ENCODE results near the gene LPIN1. TPM values are rescaled to one million over a fixed set of nuclear protein-coding genes. Genes with fewer than 3 reads are reported as not detected.

The LPIN1 gene
- total RNA-seq, 3 donors from 2014 or later = 78.6 to 106 (median 82.6) TPM

GRCh38 chr2:11699686-11700670, 46.5 kb upstream of the LPIN1 start:
- no peaks in the 10 kb centered on the region for H3K36me3 ChIP-seq
- H3K9me3 ChIP-seq = no peaks in the 10 kb centered on the region
- no peak for DNase-seq (ENCODE audit: low spot score in 2 of 2)
- TF ChIP-seq CTCF (IDR thresholded peaks at IDR 0.05) (no peak), POLR2A (IDR thresholded peaks at IDR 0.05) (no peak), POLR2AphosphoS5 (IDR thresholded peaks at IDR 0.05) (no peak)
- H3K27ac ChIP-seq = no peak overlapping the region
- H3K4me3 ChIP-seq = no peak overlapping the region
- no peaks in the 10 kb centered on the region for H3K27me3 ChIP-seq
- intact Hi-C loops (cut with DNase I; ENCODE audit: low total_unique reads) = loop anchor here (10.0 kb wide), 1 partner anchor 85 kb away; no protein-coding TSS in a partner anchor
- H3K4me1 ChIP-seq = peaks cover 0 to 11% of the 10 kb centered on the region in 2 donors

GRCh38 chr2:11701206-11701605, 45.2 kb upstream of the LPIN1 start:
- Histone ChIP-seq H3K4me1 (peaks cover 0 to 11% of the 10 kb centered on the region in 2 donors), H3K27ac (no peak overlapping the region), H3K9me3 (no peaks in the 10 kb centered on the region), H3K36me3 (no peaks in the 10 kb centered on the region), H3K27me3 (no peaks in the 10 kb centered on the region), H3K4me3 (no peak overlapping the region)
- no peak for DNase-seq (ENCODE audit: low spot score in 2 of 2)
- intact Hi-C loops (cut with DNase I; ENCODE audit: low total_unique reads) = no loop called here
- no peak for TF ChIP-seq CTCF (IDR thresholded peaks at IDR 0.05)
- no peak for TF ChIP-seq POLR2AphosphoS5 (IDR thresholded peaks at IDR 0.05)

GRCh38 chr2:11701751-11702301, 44.6 kb upstream of the LPIN1 start:
- no peaks in the 10 kb centered on the region for H3K27me3 ChIP-seq
- intact Hi-C loops (cut with DNase I; ENCODE audit: low total_unique reads) = no loop called here
- H3K27ac ChIP-seq = no peak overlapping the region
- H3K4me3 ChIP-seq = no peak overlapping the region
- peak in 1 of 2 donors; percentile 37 for DNase-seq (ENCODE audit: low spot score in 2 of 2)
- TF ChIP-seq POLR2A (IDR thresholded peaks at IDR 0.05) (no peak), CTCF (IDR thresholded peaks at IDR 0.05) (no peak), POLR2AphosphoS5 (IDR thresholded peaks at IDR 0.05) (peak in 1 of 3 donors; percentile 29)
- no peaks in the 10 kb centered on the region for H3K9me3 ChIP-seq
- H3K36me3 ChIP-seq = no peaks in the 10 kb centered on the region
- H3K4me1 ChIP-seq = peaks cover 0 to 8% of the 10 kb centered on the region in 2 donors

GRCh38 chr2:11702946-11703345, 43.5 kb upstream of the LPIN1 start:
- no peaks in the 10 kb centered on the region for H3K4me1 ChIP-seq
- DNase-seq (ENCODE audit: low spot score in 2 of 2) = no peak
- no peaks in the 10 kb centered on the region for H3K27me3 ChIP-seq
- intact Hi-C loops (cut with DNase I; ENCODE audit: low total_unique reads) = no loop called here
- no peaks in the 10 kb centered on the region for H3K9me3 ChIP-seq
- no peaks in the 10 kb centered on the region for H3K36me3 ChIP-seq
- TF ChIP-seq POLR2AphosphoS5 (IDR thresholded peaks at IDR 0.05) = no peak
- no peak for TF ChIP-seq POLR2A (IDR thresholded peaks at IDR 0.05)
- no peak for TF ChIP-seq CTCF (IDR thresholded peaks at IDR 0.05)
- no peak overlapping the region for H3K27ac ChIP-seq
- H3K4me3 ChIP-seq = no peak overlapping the region

- Histone ChIP-seq H3K4me1 (no peaks in the 10 kb centered on the region), H3K4me3 (no peak overlapping the region), H3K27ac (no peak overlapping the region), H3K9me3 (no peaks in the 10 kb centered on the region), H3K27me3 (no peaks in the 10 kb centered on the region), H3K36me3 (no peaks in the 10 kb centered on the region)
- DNase-seq (ENCODE audit: low spot score in 2 of 2) = no peak
- no peak for TF ChIP-seq POLR2A (IDR thresholded peaks at IDR 0.05)
- no peak for TF ChIP-seq CTCF (IDR thresholded peaks at IDR 0.05)
- no peak for TF ChIP-seq POLR2AphosphoS5 (IDR thresholded peaks at IDR 0.05)
- intact Hi-C loops (cut with DNase I; ENCODE audit: low total_unique reads) = no loop called here
These were observed 42.7 kb upstream of the LPIN1 start for GRCh38 chr2:11703700-11704099.

Measured in breast epithelium (tissue), 4 donors.